Skeletal muscle tissue (tissue), 4 donors: ENCODE measurements around the gene GAS5. TPM values are rescaled to one million over a fixed set of nuclear protein-coding genes. Genes with fewer than 3 reads are reported as not detected.
A peak's percentile ranks its signal among the peaks of the same experiment; 100 is the strongest.

Experiments used
- H3K27ac ChIP-seq: one replicate; pipeline ENCODE4 v1.7.0; 2013; ENCODE audit warnings: mild to moderate bottlenecking, low read depth, low read length, inconsistent platforms
- H3K27me3 ChIP-seq, 3 donors: one replicate each; pipeline ENCODE4 v1.7.0; 2013; ENCODE audit warnings: low read length in 3 of 3; ENCODE audit not compliant: control insufficient read depth in 3 of 3, insufficient read depth in 3 of 3
- H3K36me3 ChIP-seq, 3 donors: one replicate each; pipeline ENCODE4 v1.7.0; 2013; ENCODE audit warnings: low read length in 3 of 3; ENCODE audit not compliant: control insufficient read depth in 3 of 3, insufficient read depth in 3 of 3
- H3K4me1 ChIP-seq, 3 donors: one replicate each; pipeline ENCODE4 v1.7.0; 2013; ENCODE audit warnings: low read length in 3 of 3, mild to moderate bottlenecking in 3 of 3; ENCODE audit not compliant: control insufficient read depth in 3 of 3, insufficient read depth in 3 of 3
- H3K4me3 ChIP-seq, 3 donors: one replicate each; pipeline ENCODE4 v1.7.0; 2013; ENCODE audit warnings: low read length in 3 of 3
- H3K9ac ChIP-seq, 3 donors: one replicate each; pipeline ENCODE4 v1.7.0; 2013; ENCODE audit warnings: low read length in 3 of 3, mild to moderate bottlenecking in 3 of 3, moderate library complexity in 2 of 3, low read depth in 1 of 3
- H3K9me3 ChIP-seq, 3 donors: one replicate each; pipeline ENCODE4 v1.7.0; 2013; ENCODE audit warnings: low read length in 3 of 3; ENCODE audit not compliant: control insufficient read depth in 3 of 3
- total RNA-seq: library from RNA; depleted of rRNA; stranded (reverse); fragments of >200 nt; gene quantifications from one replicate; pipeline ENCODE4 v1.2.3, GENCODE V29; 2014
- donor health status: Osteomylitis.

Gene GAS5
- total RNA-seq, 1 donor from 2014 or later: 743 TPM

DNA sequence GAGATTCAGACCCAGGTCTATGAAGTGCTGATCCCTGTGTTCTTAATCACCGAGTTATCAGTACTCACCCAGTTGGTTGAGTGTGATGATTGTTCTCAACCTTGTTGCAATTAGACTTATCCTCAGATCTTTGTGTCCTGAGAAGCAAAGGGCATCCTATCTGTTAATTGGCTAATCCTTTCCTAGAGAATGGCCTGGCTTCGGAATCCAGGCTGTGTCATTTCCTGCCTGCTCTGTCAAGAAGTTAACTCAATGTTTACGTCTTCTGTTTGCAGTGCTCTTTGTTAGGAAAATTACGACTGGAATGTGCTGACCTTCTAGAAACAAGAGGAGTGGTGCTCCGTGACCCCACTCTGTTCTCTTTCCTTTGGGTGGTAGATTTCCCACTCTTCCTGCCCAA, 14.7 kb downstream of the GAS5 start:
- H3K27me3 ChIP-seq: no peaks in the 10 kb centered on the region
- H3K27ac ChIP-seq: peak overlapping the region; percentile 28
- no peak overlapping the region for H3K4me3 ChIP-seq
- no peaks in the 10 kb centered on the region for H3K9me3 ChIP-seq
- H3K36me3 ChIP-seq: peaks cover 7 to 46% (median 32%) of the 10 kb centered on the region in 3 donors
- H3K4me1 ChIP-seq: no peaks in the 10 kb centered on the region
- no peak overlapping the region for H3K9ac ChIP-seq

DNA sequence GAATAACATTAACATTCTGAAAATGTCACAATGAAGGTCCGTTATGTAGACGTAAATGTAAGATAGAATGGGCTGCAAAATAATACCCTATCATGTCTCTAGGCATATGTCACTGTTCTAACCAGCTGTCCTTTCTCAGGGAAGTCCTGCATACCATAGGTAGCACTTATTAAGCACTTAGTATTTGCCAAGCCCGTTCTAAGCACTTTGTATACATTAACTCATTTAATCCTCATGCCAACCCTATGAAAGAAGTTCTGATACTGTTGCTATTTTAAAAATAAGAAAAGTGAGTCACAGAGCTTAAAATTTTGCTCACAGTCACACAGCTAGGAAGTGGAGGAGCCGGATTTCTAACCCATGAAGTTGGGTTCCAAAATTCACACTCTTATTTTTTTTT, 15.7 kb downstream of the GAS5 start:
- no peak overlapping the region for H3K9ac ChIP-seq
- no peak overlapping the region for H3K27ac ChIP-seq
- H3K36me3 ChIP-seq: peaks cover 7 to 37% (median 23%) of the 10 kb centered on the region in 3 donors
- no peaks in the 10 kb centered on the region for H3K9me3 ChIP-seq
- H3K27me3 ChIP-seq: no peaks in the 10 kb centered on the region
- H3K4me1 ChIP-seq: no peaks in the 10 kb centered on the region
- H3K4me3 ChIP-seq: no peak overlapping the region

DNA sequence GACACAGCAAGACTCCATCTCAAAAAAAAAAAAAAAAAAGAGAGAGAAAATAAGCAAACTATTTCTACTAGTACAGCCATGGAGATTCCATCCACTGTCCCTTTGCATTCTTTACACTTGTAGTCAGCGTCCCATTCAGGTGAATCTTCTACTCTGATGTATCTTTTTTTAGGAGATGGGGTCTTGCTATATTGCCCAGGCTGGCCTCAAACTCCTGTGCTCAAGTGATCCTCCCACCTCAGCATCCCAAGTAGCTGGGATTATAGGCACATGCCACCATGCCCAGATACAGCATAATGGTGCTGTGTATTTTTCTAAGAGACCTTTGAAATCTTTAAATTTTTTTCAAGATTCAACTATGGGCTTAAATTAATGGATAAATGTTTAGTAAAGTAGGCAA, 35.0 kb downstream of the GAS5 start:
- Histone ChIP-seq H3K27me3 (no peaks in the 10 kb centered on the region), H3K36me3 (peaks cover 10 to 24% (median 11%) of the 10 kb centered on the region in 3 donors), H3K4me3 (no peak overlapping the region), H3K27ac (no peak overlapping the region), H3K9me3 (no peaks in the 10 kb centered on the region), H3K4me1 (no peaks in the 10 kb centered on the region), H3K9ac (no peak overlapping the region)

DNA sequence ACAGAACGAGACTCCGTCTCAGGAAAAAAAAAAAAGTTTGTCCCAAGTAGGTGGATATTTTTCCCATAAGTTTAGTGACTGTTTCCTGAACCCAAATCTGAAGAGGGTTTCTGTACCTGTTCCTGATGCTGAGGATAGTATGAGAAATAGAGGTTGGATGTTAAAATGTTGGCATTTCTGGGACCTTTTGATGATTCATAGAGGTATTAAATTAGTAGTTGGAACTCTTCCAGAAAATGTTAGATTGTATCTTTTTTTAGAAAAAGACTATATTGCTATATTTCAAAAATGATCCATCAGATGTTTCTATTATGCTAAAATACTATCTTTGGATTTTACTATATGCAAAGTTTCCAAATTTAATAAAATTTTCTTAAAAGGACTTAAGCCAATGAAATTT, 40.2 kb downstream of the GAS5 start:
- H3K9ac ChIP-seq: no peak overlapping the region

DNA sequence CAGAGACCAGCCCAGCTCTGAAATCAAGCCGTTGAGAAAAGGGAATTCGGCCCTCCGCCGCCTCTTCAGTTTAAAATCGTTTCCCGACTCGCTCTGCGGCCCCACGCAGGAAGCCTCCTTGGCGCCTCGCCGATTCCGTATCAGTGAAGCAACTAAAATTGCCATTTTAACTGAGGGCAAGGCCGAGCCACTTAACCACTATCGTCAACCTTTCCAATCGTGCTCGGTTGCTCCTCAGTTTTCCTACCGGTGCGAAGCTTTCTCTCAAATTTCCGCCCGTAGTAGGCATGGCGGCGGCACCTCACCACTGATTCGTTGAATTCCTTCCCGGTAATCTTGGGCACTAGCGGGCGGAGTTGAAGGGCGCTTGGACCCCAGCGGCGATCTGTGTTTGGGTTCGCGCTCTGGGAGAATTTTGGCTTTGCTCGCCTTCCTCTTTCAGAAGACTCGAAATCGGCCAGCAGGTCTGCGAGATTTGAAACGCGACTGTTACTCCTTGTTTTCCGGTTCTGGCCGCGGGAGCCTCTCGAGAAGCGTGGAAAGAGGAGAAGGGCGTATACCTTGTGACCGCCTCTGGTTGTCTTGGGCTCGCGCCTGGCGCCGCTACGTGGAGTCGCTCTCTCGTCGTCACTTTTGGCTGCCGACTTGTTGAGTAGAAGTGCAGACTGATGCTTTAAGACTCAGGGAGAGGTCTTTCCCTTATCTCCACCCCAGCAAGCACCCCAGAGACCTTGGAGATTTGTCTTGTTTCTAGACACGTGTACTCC, 43.3 kb downstream of the GAS5 start, which contains the start of the genes CENPL and DARS2:
CENPL (minus strand) TSS at position 569 of the 767 bp plus-strand sequence. CDS start 13,584 bp downstream, outside the sequence.
DARS2 (plus strand) TSS at position 359 of the 767 bp plus-strand sequence. CDS start 557 bp downstream, outside the sequence.
- H3K9ac ChIP-seq: peak within 1 kb of the TSS; percentile 94 to 98 (median 98)

More for the DNA sequence above, 40.2 kb downstream of the GAS5 start:
- Histone ChIP-seq H3K27me3 (no peaks in the 10 kb centered on the region), H3K36me3 (peaks cover 7 to 9% (median 8%) of the 10 kb centered on the region in 3 donors), H3K9me3 (no peaks in the 10 kb centered on the region), H3K27ac (no peak overlapping the region), H3K4me1 (peaks cover 8 to 9% (median 8%) of the 10 kb centered on the region in 3 donors), H3K4me3 (no peak overlapping the region)

DNA sequence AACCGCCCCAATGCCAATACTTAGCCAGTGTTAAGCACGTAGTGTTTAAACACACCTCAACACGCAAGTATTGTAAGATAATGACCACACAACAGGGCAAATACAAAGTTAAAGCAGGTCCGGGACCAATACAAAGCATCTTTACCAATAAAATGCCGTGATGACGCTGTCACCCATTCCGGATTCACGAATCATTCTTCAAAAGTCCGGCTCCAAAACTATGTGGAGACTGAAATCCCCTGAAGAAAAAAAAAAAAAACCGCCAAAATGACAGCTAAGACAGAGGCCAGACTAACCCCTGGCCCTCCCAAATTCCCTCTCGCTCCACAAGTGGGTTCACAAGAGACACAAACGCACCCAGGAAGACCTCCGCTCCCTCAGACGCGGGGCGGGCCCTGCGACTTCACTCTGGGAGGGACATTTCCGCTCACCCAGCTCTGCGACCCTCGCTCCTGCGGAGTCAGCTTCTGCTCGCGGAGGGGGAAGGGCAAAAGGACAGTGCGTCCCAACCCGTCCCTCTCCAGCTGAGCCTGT, 43.9 kb downstream of the GAS5 start:
- H3K4me3 ChIP-seq: peak overlapping the region; percentile 92 to 100 (median 95)
- peaks cover 0 to 3% (median 0%) of the 10 kb centered on the region in 3 donors for H3K36me3 ChIP-seq
- peak overlapping the region; percentile 94 to 98 (median 98) for H3K9ac ChIP-seq
- H3K27ac ChIP-seq: peak overlapping the region; percentile 99
- H3K4me1 ChIP-seq: peaks cover 8 to 9% (median 8%) of the 10 kb centered on the region in 3 donors
- H3K9me3 ChIP-seq: no peaks in the 10 kb centered on the region
- no peaks in the 10 kb centered on the region for H3K27me3 ChIP-seq

More for the DNA sequence above, 43.3 kb downstream of the GAS5 start, which contains the start of the genes CENPL and DARS2:
- Histone ChIP-seq H3K36me3 (peaks cover 0 to 2% (median 0%) of the 10 kb centered on the region in 3 donors), H3K4me3 (peak within 1 kb of the TSS; percentile 95 to 100 (median 98)), H3K27me3 (no peaks in the 10 kb centered on the region), H3K27ac (peak within 1 kb of the TSS; percentile 99), H3K9me3 (no peaks in the 10 kb centered on the region), H3K4me1 (peaks cover 8 to 9% (median 8%) of the 10 kb centered on the region in 3 donors)

DNA sequence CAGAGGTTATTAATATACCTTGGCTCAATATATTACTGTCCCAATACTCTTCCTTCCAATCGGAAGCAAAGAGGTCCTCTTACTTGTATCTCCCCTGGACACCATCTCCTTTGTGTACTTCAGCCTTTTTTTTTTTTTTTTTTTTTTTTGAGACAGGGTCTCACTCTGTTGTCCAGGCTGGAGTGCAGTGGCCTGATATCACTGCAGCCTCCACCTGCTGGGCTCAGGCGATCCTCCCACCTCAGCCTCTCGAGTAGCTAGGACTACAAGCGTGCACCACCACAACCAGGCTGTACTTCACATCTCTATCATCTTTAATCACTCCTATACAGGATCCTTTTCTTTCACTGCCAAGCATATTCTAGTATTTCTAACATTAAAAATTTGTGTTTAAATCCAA, 46.1 kb downstream of the GAS5 start:
- Histone ChIP-seq H3K4me3 (no peak overlapping the region), H3K27ac (no peak overlapping the region), H3K9ac (no peak overlapping the region), H3K27me3 (no peaks in the 10 kb centered on the region), H3K36me3 (peaks cover 0 to 5% (median 3%) of the 10 kb centered on the region in 3 donors), H3K4me1 (peaks cover 8 to 9% (median 8%) of the 10 kb centered on the region in 3 donors), H3K9me3 (no peaks in the 10 kb centered on the region)

DNA sequence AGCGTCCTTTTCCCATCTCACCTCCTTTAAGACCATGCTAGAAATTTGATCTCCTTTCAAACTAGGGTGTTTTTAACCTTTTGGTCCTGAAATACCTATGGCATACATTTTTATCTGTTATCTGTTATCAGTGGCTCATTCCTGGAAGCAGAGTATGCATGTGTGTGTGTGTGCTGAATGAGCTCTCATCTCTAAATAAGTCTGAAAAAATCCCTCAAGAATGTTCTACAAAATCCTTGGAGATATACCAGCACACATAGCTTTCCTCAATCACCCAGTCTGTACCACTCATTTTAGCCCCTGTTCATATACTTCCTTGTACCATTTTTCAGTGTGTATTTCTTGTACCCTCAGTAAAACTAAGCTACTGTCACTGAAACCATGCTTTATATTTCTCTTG, 49.3 kb downstream of the GAS5 start:
- Histone ChIP-seq H3K9ac (no peak overlapping the region), H3K36me3 (peaks cover 0 to 5% (median 3%) of the 10 kb centered on the region in 3 donors), H3K9me3 (no peaks in the 10 kb centered on the region), H3K4me3 (no peak overlapping the region), H3K4me1 (peaks cover 2 to 4% (median 3%) of the 10 kb centered on the region in 3 donors), H3K27ac (no peak overlapping the region), H3K27me3 (no peaks in the 10 kb centered on the region)
